ENCODE measurements around the gene MS4A15.
"Not testable (repeated sequence)": the region's sequence is repeated elsewhere in the genome, so short reads cannot be mapped to it uniquely, and the experiment has no call there.

MS4A15 gene

DNA sequence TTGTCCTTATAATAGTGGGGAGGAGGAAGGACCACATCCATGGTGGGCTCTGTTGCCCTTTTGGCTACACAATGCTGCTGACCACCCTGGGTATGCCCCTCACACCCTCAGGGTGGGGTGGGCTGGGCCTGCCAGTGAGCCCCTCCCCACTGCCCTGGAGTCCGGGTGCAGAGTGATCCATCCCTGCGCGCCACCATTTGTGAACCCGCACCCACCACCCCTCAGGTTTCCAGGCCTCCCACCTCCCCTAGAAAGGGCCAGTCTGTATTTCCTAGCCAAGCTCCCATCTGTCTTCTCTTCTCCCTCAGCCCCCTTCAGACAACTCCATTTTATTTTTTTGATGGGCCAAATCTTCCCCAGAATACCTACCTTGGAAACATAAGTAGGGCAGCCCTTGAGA is 53.5 kb downstream of the MS4A15 start:
- DNase-seq = no peak

DNA sequence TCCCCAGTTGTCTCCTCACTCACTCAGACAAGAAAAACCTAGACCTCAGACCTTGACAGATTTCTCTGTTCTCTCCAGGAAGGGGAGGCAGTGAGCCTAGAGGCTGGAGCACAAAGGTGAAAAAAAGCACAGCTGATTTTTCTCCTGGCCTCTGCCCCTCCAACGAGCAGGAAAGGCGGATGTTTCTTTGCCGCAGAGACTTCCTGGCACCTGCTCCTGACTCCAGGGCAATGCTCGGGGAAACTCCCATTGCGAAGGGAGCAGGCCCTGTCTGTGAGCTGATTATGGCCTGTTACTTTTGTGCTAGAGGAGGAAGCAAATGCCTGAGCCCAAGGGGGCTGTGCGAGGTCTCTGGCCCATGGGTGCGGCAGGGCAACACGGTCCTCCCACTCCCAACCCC is 53.9 kb downstream of the MS4A15 start:
- DNase-seq = no peak

DNA sequence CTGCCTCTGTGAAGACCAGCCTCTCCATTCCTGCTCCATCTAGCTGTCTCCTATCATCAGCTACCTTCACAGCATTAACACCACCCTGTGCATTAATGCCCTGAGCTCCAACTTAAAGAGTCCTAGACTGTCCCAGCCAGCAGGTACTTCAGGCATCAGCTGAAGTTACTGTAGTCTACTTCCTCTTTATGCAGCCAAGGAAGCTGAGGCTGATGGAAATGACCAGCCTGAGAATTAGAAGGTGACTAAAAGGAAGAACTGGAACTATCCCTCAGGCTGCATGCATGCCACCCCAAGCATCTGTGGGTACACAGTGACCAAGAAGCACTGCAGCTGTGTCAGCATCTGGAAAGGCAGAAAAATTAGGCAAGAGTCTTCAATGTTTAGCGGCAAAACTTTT is 56.7 kb downstream of the MS4A15 start:
- no peak for DNase-seq

DNA sequence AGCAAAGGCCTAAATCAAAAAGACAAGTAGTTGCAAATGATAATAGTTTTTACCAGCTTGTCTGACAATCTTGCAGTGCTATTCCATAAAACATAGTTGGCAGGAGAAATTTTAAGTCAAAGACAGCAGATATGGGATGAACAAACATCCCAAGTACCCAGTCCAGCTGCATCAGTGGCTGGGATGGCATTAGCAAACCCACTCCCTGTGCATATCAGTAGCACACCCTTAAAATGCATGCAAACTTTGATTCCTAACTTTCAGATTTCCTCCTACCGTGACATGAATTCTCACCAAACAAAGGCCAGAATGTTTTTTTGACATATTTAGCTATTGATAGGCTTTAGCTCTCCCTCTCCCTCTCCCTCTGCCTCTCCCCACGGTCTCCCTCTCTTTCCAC is 57.4 kb downstream of the MS4A15 start:
- DNase-seq = no peak

DNA sequence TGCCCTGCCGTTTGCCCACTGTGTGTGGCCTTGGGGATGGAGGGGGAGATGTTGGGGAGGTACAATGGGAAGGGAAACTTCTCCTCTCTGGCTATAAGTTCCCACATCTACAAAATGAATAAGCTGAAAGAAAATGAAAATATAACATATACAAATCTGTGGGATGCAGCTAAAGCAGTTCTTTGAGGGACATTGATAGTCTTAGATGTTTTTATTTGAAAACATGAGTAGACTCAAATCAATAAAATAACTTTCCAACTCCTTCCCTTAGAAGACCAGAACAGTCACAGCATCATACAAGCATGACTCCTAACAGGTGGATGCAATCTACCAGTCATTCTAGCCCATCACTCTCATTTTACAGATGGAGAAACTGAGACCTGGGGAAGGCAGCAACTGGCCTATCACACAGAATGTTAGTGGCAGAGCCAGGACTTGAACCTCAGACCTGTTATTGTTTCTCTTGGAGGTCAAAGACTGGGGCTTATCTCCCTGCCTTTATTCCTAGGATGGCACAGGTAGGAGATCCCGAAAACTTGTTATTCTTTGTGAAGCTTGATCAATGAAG is 60.0 kb downstream of the MS4A15 start:
- no peak for DNase-seq

DNA sequence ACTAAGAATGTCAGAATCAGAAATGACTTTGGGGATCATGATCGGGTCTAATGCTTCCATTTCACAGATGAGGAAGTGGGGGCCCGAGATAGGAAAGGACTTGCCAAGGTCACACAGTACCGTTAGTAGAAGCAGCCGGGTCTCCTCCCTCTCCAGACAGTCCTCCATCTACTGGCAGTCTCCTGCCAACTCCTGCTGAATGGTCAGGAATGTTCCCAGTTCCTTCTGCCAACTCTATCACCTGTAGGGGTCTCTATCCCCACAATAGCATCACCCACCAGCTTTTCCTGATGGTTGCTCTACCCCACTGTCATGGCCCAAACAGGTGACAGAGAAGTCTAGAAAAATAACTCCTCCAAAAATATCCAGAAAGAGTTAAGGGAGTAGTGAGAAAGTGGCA is 61.4 kb downstream of the MS4A15 start:
- no peak for DNase-seq

DNA sequence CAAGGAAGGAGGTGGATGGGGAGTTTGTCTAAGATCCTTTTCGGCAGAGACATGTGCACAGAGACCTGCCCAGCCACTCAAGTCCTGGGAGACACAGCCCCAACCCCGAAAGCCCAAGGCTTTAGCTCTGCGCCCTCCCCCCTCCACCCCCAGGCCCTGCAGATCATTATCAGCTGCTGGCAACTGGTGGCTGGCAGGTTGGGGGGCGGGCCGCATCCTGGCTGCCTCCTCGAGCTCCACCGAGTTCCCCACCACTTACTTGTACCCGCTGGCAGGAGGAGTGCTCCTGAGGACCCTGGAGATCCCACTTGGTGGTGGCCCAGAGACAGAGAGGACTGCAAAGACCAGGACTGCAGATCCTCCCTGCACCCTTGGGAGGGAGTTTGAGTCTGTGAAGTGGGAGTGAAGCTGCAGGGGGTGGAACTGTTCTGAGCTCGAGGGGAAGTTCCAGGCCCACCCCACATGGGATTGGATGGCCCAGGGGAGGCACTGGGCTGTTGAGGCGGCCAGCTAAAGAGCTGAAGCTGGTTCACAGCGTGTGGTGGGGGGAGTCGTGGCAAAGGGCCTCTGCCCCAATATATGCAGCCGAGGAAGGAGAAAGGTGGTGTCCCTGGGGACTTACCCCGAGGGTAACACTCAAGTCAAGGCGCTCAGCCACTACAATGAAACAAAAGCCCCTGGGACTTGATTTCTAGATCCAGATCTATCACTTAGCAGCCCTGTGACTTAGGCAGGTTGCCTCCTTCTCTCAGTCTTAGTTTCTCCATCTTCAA is 65.3 kb downstream of the MS4A15 start:
- DNase-seq = no peak

DNA sequence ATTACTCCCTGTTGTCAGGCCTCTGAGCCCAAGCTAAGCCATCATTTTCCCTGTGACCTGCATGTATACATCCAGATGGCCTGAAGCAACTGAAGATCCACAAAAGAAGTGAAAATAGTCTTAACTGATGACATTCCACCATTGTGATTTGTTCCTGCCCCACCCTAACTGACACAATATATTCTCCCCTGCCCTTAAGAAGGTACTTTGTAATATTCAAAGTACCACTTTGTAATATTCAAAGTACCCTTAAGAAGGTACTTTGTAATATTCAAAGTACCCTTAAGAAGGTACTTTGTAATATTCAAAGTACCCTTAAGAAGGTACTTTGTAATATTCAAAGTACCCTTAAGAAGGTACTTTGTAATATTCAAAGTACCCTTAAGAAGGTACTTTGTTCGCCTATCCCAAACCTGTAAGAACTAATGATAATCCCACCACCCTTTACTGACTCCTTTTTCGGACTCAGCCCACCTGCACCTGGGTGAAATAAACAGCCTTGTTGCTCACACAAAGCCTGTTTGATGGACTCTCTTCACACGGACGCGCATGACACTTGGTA is 67.2 kb downstream of the MS4A15 start:
- not testable (repeated sequence) for DNase-seq

DNA sequence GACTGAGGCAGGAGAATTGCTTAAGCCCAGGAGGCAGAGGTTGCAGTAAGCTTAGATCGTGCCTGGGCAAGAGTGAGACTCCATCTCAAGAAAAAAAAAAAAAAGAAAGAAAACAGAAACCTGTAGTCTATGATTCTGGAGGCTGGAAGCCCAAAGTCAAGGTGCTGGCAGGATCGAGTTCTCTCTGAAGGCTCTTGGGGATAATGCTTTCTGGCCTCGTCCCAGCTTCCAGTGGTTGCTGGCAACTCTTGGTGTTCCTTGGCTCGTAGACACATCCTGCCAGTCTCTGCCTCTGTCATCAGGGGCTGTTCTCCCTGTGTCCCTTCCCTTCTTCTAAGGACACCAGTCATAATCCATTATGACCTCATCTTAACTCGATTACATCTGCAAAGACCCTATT is 68.5 kb downstream of the MS4A15 start:
- no peak for DNase-seq

DNA sequence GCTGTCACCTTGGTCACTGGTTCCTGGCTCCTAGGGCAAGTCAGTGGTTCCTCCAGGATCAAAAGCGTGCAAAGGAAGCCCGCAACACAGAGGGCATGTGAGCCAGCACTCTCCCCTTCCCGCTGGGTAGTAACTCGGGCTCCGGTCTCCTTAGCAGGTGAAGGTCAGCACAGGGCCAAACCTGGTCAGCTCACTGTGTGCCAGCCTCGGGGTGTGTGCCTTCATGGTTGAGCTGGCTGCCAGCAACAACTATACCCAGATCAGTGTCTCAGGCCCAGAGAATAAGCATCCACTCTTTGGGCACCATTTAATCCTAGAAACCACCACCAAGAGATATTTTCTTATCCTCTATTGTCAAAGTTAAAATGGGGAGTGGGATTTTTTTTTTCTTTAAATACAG is 69.1 kb downstream of the MS4A15 start:
- DNase-seq = no peak

Measured in activated CD4-positive, CD25-positive, alpha-beta regulatory T cell treated with anti-CD3 and anti-CD28 coated beads, Interleukin-2, amount 50 U/mL, for 72 hours (primary cell).